Ishikawa (cell line): ENCODE data around the gene FAF2.

Experiments used
- CEBPB ChIP-seq: IDR thresholded peaks from 2 replicates; pipeline ENCODE4 v1.6.1; 2012
- CREB1 ChIP-seq: IDR thresholded peaks from 2 replicates; pipeline ENCODE4 v1.6.1; 2012; ENCODE audit warnings: low read depth
- EGR1 ChIP-seq: IDR thresholded peaks from 2 replicates; pipeline ENCODE4 v1.6.1; 2012
- EP300 ChIP-seq: IDR thresholded peaks from 2 replicates; pipeline ENCODE4 v1.6.1; 2012; ENCODE audit warnings: borderline replicate concordance
- FOXM1 ChIP-seq: IDR thresholded peaks from 2 replicates; pipeline ENCODE4 v1.6.1; 2012; ENCODE audit warnings: low read depth, borderline replicate concordance
- NFIC ChIP-seq: IDR thresholded peaks from 2 replicates; pipeline ENCODE4 v1.6.1; 2012
- RAD21 ChIP-seq: IDR thresholded peaks from 2 replicates; pipeline ENCODE4 v1.6.1; 2012; ENCODE audit warnings: low read depth
- TAF1 ChIP-seq: IDR thresholded peaks from 2 replicates; pipeline ENCODE4 v1.6.1; 2012; ENCODE audit warnings: low read depth, mild to moderate bottlenecking
- TCF12 ChIP-seq: IDR thresholded peaks from 2 replicates; pipeline ENCODE4 v1.6.1; 2012; ENCODE audit warnings: low read depth
- TEAD4 ChIP-seq: IDR thresholded peaks from 2 replicates; pipeline ENCODE4 v1.6.1; 2012
- YY1 ChIP-seq: IDR thresholded peaks from 2 replicates; pipeline ENCODE4 v1.6.1; 2012; ENCODE audit warnings: low read depth
- ZBTB7A ChIP-seq: IDR thresholded peaks from 2 replicates; pipeline ENCODE4 v1.6.1; 2012; ENCODE audit warnings: low read depth
- TF ChIP-seq, protein P1 (sequence below): IDR thresholded peaks from 2 replicates; pipeline ENCODE4 v1.6.1; 2012
- TF ChIP-seq, protein P2 (sequence below): IDR thresholded peaks from 2 replicates; pipeline ENCODE4 v1.6.1; 2012
- TF ChIP-seq, protein P3 (sequence below): IDR thresholded peaks from 2 replicates; pipeline ENCODE4 v1.6.1; 2012; ENCODE audit warnings: low read depth, mild to moderate bottlenecking

FAF2 gene

DNA sequence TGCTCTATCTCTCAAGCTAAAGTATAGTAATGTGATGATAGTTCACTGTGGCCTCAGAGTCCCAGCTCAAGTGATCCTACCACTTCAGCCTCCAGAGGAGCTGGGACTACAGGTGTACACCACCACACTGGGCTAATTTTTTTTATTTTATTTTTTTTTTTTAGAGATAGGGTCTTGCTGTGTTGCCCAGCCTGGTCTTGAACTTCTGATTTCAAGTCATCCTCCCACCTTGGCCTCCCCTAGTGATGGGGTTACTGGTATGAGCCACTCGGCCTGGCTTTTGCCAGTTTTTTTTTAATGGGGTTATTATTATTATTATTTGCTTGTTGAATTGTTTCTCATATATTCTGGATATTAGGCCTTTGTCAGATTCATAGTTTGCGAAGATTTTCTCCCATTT, 13.2 kb downstream of the FAF2 start:
- TF ChIP-seq, protein P1, sequence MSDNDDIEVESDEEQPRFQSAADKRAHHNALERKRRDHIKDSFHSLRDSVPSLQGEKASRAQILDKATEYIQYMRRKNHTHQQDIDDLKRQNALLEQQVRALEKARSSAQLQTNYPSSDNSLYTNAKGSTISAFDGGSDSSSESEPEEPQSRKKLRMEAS: no peak
- TF ChIP-seq, protein P2, sequence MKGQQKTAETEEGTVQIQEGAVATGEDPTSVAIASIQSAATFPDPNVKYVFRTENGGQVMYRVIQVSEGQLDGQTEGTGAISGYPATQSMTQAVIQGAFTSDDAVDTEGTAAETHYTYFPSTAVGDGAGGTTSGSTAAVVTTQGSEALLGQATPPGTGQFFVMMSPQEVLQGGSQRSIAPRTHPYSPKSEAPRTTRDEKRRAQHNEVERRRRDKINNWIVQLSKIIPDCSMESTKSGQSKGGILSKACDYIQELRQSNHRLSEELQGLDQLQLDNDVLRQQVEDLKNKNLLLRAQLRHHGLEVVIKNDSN: no peak
- no peak for TF ChIP-seq TEAD4
- TF ChIP-seq FOXM1: no peak
- TF ChIP-seq EGR1: no peak
- no peak for TF ChIP-seq ZBTB7A
- TF ChIP-seq NFIC: no peak
- TF ChIP-seq YY1: no peak
- TF ChIP-seq CEBPB: no peak
- TF ChIP-seq CREB1: no peak
- TF ChIP-seq RAD21: no peak
- TF ChIP-seq, protein P3, sequence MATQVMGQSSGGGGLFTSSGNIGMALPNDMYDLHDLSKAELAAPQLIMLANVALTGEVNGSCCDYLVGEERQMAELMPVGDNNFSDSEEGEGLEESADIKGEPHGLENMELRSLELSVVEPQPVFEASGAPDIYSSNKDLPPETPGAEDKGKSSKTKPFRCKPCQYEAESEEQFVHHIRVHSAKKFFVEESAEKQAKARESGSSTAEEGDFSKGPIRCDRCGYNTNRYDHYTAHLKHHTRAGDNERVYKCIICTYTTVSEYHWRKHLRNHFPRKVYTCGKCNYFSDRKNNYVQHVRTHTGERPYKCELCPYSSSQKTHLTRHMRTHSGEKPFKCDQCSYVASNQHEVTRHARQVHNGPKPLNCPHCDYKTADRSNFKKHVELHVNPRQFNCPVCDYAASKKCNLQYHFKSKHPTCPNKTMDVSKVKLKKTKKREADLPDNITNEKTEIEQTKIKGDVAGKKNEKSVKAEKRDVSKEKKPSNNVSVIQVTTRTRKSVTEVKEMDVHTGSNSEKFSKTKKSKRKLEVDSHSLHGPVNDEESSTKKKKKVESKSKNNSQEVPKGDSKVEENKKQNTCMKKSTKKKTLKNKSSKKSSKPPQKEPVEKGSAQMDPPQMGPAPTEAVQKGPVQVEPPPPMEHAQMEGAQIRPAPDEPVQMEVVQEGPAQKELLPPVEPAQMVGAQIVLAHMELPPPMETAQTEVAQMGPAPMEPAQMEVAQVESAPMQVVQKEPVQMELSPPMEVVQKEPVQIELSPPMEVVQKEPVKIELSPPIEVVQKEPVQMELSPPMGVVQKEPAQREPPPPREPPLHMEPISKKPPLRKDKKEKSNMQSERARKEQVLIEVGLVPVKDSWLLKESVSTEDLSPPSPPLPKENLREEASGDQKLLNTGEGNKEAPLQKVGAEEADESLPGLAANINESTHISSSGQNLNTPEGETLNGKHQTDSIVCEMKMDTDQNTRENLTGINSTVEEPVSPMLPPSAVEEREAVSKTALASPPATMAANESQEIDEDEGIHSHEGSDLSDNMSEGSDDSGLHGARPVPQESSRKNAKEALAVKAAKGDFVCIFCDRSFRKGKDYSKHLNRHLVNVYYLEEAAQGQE: no peak
- no peak for TF ChIP-seq EP300
- no peak for TF ChIP-seq TAF1
- no peak for TF ChIP-seq TCF12

DNA sequence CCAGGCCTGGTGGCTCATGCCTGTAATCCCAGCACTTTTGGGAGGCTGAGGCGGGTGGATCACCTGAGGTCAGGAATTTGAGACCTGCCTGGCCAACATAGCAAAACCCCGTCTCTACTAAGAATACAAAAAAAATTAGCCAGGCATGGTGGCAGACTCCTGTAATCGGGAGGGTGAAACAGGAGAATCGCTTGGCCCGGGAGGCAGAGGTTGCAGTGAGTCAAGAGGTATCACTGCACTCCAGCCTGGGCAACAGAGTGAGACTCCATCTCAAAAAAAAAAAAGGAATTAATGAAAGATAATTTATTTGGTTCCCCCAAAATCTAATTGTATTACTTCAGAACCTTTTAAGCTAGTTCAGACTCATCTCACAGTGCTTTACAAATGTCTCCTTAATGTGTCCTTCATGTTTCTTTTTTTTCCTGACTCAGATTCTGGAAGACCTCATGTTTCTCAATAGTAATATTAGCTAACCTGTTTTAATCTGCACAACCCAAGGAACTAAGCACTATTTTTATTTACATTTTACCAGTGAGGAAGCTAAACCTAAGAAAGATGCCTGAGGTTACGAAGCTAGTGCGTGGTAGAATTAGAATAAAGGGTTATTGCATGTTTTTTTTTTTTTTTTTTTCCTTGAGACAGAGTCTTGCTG, 15.1 kb downstream of the FAF2 start:
- TF ChIP-seq ZBTB7A: no peak
- TF ChIP-seq, protein P2: no peak
- TF ChIP-seq TAF1: no peak
- no peak for TF ChIP-seq TCF12
- TF ChIP-seq CEBPB: no peak
- no peak for TF ChIP-seq CREB1
- TF ChIP-seq YY1: no peak
- no peak for TF ChIP-seq FOXM1
- TF ChIP-seq, protein P1: no peak
- TF ChIP-seq, protein P3: no peak
- TF ChIP-seq TEAD4: no peak
- TF ChIP-seq EP300: no peak
- TF ChIP-seq RAD21: no peak
- no peak for TF ChIP-seq NFIC
- no peak for TF ChIP-seq EGR1

DNA sequence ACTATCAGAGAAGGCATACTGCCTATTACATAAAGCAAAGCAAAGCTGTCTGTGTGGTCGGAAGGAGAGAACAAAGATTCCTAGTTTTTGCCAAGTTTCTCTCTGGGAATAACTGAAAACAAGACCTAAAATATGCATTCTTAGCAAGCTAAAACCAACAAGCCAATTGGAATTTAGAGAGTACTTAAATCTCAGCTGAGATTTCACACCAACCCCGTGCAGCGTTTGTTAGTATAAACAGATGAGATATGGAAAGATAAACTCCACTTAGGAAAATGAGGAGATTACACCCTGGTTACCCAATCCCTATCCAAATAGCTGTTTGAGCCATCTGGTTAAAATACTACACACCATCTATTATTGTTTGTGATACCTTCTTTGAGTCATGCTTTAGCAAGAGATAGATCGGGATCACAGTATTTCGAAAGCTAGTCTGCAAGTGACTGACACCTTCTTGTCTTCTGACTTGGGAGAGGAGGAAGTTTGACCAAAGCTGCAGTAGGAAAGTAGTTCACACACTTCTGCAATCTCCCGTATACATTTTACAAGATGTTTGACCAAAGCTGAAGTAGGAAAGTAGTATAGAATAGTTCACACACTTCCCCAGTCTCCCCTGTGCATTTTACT, 18.2 kb downstream of the FAF2 start:
- TF ChIP-seq RAD21 (no peak), EP300 (no peak), CEBPB (no peak), TAF1 (no peak), EGR1 (no peak), ZBTB7A (no peak), TCF12 (no peak), YY1 (no peak), FOXM1 (no peak), NFIC (no peak), CREB1 (no peak), TEAD4 (no peak)
- TF ChIP-seq, protein P1: no peak
- TF ChIP-seq, protein P3: no peak
- TF ChIP-seq, protein P2: no peak
